ENCODE results near the gene TNFRSF8.

TNFRSF8 gene

DNA sequence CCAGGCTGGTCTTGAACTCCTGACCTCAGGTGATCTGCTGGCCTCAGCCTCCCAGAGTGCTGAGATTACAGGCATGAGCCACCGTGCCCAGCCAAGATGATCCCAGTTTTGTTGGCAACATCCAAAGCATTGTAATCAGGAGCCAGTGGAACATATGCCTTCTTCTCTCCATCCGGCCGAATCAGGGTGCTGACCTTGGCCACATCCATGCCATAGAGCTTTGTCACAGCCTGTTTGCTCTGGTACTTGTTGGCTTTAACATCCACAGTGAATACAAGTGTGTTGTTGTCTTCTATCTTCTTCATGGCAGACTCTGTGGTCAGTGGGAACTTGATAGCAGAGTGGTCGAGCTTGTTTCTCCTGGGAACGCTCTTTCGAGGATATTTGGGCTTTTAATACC is 17.1 kb downstream of the TNFRSF8 start:
- TF ChIP-seq, protein P1, sequence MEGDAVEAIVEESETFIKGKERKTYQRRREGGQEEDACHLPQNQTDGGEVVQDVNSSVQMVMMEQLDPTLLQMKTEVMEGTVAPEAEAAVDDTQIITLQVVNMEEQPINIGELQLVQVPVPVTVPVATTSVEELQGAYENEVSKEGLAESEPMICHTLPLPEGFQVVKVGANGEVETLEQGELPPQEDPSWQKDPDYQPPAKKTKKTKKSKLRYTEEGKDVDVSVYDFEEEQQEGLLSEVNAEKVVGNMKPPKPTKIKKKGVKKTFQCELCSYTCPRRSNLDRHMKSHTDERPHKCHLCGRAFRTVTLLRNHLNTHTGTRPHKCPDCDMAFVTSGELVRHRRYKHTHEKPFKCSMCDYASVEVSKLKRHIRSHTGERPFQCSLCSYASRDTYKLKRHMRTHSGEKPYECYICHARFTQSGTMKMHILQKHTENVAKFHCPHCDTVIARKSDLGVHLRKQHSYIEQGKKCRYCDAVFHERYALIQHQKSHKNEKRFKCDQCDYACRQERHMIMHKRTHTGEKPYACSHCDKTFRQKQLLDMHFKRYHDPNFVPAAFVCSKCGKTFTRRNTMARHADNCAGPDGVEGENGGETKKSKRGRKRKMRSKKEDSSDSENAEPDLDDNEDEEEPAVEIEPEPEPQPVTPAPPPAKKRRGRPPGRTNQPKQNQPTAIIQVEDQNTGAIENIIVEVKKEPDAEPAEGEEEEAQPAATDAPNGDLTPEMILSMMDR (conservative IDR thresholded peaks at IDR 0.05; ENCODE audit: control insufficient read depth, insufficient read depth, low read depth, low read length): no peak
- DNase-seq (ENCODE audit: low read depth): no peak
- H3K4me3 ChIP-seq (ENCODE audit: control insufficient read depth, low read depth, low read length): no peak overlapping the region

DNA sequence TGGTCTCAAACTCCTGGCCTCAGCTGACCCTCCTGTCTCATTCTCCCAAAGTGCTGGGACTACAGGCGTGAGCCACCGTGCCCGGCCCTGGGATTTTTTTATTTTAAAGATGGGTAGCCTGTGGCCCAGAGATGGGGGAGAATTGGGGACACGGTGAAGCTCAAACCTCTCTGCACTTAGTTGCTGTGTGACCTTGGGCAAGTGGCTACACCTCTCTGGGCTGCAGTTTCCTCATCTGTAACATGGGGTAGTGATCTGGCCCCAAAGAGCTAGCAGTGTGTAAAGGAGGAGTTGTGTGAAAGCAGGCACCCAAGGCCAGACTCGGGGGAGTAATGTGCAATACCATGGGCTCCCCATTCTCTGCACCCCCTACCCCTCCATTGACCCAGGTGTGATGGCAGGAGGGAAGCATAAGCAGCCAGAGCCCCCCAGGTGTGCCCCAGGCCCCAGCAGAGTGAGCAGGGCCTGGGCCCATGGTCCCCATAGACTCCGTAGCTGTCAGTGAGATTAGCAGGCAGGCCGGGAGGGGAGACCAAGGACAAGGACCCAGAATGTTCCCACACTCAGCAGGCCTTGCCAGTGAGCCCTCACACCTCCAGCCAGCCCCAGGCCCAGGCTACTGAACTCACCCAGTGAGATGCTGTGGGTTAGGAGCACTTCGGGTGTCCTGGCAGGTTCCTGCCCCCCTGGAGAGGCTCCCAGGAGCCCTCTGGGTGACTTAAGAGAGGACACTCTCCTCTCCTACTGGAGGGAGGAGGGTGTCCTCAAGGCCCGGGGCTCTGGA is 17.9 kb downstream of the TNFRSF8 start:
- no peak for DNase-seq (ENCODE audit: low read depth)
- H3K4me3 ChIP-seq (ENCODE audit: control insufficient read depth, low read depth, low read length): no peak overlapping the region
- TF ChIP-seq, protein P1 (conservative IDR thresholded peaks at IDR 0.05; ENCODE audit: control insufficient read depth, insufficient read depth, low read depth, low read length): no peak

DNA sequence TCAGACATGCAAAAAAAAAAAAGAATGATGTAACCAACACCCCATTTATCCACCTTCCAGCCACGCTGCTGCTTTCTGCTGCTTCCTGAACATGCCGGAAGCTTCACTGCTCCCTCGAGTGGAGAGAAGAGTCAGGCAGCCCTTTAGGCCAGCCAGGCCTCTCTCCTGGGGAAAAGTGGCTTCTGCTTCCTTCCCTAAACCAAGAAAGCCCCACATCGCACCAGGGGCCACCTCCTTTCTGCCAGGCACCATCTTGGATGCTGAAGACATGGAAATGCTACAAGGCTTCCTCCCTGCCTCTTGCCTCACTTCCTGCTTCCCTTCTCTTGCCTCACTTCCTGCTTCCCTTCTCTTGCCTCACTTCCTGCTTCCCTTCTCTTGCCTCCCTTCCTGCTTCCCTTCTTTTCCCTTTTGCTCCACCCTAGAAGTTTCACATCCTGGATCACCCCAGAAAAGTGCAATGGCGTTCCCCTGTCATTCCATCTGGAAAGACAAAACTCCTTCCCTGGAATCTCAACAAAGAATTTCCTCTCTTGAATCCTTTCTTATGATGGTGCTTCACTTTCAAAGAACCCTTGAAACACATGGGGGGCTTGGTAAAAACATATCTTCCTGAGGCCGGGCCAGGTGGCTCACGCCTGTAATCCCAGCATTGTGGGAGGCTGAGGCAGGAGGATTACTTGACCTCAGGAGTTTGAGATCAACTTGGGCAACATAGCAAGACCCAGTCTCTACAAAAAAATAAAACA is 18.7 kb downstream of the TNFRSF8 start:
- DNase-seq (ENCODE audit: low read depth): no peak
- TF ChIP-seq, protein P1 (conservative IDR thresholded peaks at IDR 0.05; ENCODE audit: control insufficient read depth, insufficient read depth, low read depth, low read length): no peak

DNA sequence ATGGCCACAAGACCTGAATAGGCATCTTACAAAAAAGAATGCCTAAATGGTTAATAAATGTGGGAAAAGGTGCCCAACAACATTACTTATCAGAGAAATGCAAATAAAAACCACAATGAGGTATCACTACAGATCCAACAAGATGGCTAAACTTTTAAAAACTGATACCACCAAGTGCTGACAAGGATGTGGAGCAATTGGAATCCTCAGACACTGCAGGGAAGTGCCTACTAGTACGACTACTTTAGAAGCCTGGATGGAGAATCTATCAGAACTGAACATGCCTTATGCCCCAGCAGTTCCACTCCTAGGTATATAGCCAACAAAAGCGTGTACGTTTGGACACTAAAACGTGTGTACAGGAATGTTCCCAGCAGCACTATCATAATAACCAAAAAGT is 19.9 kb downstream of the TNFRSF8 start:
- no peak overlapping the region for H3K4me3 ChIP-seq (ENCODE audit: control insufficient read depth, low read depth, low read length)
- DNase-seq (ENCODE audit: low read depth): no peak
- TF ChIP-seq, protein P1 (conservative IDR thresholded peaks at IDR 0.05; ENCODE audit: control insufficient read depth, insufficient read depth, low read depth, low read length): no peak

More for the DNA sequence above, 18.7 kb downstream of the TNFRSF8 start:
- no peak overlapping the region for H3K4me3 ChIP-seq (ENCODE audit: control insufficient read depth, low read depth, low read length)

GRCh38 chr1:12083766-12084165 is 20.7 kb downstream of the TNFRSF8 start:
- DNase-seq (ENCODE audit: low read depth): peak; percentile 85
- TF ChIP-seq, protein P1 (conservative IDR thresholded peaks at IDR 0.05; ENCODE audit: control insufficient read depth, insufficient read depth, low read depth, low read length): no peak
- no peak overlapping the region for H3K4me3 ChIP-seq (ENCODE audit: control insufficient read depth, low read depth, low read length)

- TF ChIP-seq, protein P1 (conservative IDR thresholded peaks at IDR 0.05; ENCODE audit: control insufficient read depth, insufficient read depth, low read depth, low read length): no peak
- H3K4me3 ChIP-seq (ENCODE audit: control insufficient read depth, low read depth, low read length): no peak overlapping the region
- DNase-seq (ENCODE audit: low read depth): no peak
Measured at GRCh38 chr1:12085643-12086260, 22.6 kb downstream of the TNFRSF8 start.
